ENCODE results near the gene PLB1.

DNA sequence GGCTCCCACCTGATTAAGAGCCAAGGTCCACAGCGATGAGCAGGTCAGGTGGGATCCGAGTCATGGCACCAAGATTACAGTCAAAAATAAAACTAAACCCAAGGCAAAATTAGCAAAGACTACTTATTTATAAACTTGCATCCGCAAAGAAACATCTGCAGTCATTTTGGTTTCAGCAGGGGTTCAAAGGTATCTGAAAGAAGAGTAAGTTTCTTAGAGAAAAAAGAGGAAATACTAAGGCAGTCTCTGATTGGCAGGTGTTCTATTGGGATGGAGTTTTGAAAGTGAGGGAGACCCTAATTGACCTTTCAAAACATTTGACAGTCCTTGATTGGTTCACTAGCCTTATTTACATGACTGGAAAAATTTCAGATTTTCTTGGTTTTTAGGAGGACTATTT lies 11.0 kb upstream of the PLB1 start:
- TF ChIP-seq SP1 (CRISPR knock-in tag; IDR thresholded peaks at IDR 0.05) (no peak), TEAD4 (IDR thresholded peaks at IDR 0.05; ENCODE audit: low read length) (no peak), TEAD4 (CRISPR knock-in tag; IDR thresholded peaks at IDR 0.05; ENCODE audit: borderline replicate concordance) (no peak), SLC30A9 (CRISPR knock-in tag; IDR thresholded peaks at IDR 0.05) (no peak), POLR3A (IDR thresholded peaks at IDR 0.05; ENCODE audit: borderline replicate concordance, extremely low read depth, insufficient read depth, insufficient read length) (no peak), MYBL2 (IDR thresholded peaks at IDR 0.05; ENCODE audit: low read depth) (no peak), MYBL2 (CRISPR knock-in tag; IDR thresholded peaks at IDR 0.05; ENCODE audit: borderline replicate concordance) (no peak), HDAC8 (tag; IDR thresholded peaks at IDR 0.05) (no peak), ZNF24 (IDR thresholded peaks at IDR 0.05) (no peak), GATA2 (CRISPR knock-in tag; IDR thresholded peaks at IDR 0.05) (no peak), ZNF644 (tag; IDR thresholded peaks at IDR 0.05; ENCODE audit: low read depth) (no peak), RFX5 (IDR thresholded peaks at IDR 0.05; ENCODE audit: low read depth, low read length) (no peak), EZH2 (IDR thresholded peaks at IDR 0.05; ENCODE audit: borderline replicate concordance, low read depth, low read length) (no peak)
- TF ChIP-seq, protein P1, sequence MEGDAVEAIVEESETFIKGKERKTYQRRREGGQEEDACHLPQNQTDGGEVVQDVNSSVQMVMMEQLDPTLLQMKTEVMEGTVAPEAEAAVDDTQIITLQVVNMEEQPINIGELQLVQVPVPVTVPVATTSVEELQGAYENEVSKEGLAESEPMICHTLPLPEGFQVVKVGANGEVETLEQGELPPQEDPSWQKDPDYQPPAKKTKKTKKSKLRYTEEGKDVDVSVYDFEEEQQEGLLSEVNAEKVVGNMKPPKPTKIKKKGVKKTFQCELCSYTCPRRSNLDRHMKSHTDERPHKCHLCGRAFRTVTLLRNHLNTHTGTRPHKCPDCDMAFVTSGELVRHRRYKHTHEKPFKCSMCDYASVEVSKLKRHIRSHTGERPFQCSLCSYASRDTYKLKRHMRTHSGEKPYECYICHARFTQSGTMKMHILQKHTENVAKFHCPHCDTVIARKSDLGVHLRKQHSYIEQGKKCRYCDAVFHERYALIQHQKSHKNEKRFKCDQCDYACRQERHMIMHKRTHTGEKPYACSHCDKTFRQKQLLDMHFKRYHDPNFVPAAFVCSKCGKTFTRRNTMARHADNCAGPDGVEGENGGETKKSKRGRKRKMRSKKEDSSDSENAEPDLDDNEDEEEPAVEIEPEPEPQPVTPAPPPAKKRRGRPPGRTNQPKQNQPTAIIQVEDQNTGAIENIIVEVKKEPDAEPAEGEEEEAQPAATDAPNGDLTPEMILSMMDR (IDR thresholded peaks at IDR 0.05 in 2 of 3, conservative IDR thresholded peaks at IDR 0.05 in 1 of 3; ENCODE audit: insufficient read depth in 2 of 3, low read depth in 1 of 3, low read length in 3 of 3) = no peak

Data from K562 (cell line).